Measurements from ENCODE around the gene GATC.

Gene GATC

GRCh38 chr12:120445911-120446843 lies at the start of gene GATC, which contains the start of gene TRIAP1:
Gene GATC (plus strand): TSS chr12:120446444. CDS start chr12:120446481, 37 bp downstream.
Gene TRIAP1 (minus strand): TSS chr12:120446384. CDS start chr12:120446372, 12 bp downstream.
- DNase-seq (ENCODE audit: low read depth): peak; percentile 88

DNA sequence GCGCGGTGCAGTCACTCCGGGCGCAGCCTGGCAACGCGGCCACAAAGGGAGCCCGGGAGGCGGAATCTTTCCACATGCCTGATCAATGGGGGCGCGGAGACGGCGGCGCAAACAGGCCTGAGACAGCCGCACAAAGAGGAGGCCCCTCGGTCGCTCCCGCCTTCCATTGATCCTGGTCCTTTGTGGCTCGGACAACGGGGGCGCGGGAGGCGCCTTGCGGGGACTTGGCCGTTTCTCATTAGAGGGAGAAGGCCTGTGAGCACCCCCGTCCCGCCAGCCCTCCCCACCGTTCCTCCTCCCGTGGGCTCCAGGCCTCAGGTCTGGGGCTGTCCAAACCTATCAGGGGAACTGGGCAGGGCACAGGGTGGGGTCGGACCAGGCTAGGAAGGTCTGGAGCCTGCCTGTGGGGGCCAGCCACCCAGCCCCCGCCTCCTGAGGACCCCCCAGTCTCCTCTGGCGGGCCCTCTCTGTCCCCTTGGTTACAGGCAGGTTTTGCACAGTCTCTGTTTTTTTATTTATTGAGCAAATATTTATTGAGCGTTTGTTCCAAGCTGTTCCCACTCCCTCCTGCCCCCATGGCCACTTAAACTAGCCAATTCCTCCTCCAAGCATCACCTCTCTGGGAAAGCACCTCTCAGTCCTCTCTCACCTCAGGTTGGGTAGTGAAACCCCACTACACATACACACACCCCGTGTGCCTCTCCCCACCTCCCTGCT lies 48.3 kb upstream of the GATC start:
- DNase-seq (ENCODE audit: low read depth): no peak

- DNase-seq (ENCODE audit: low read depth): no peak
Measured at GRCh38 chr12:120399531-120399930, 46.7 kb upstream of the GATC start.

- no peak for DNase-seq (ENCODE audit: low read depth)
Measured at GRCh38 chr12:120402217-120402616, 44.0 kb upstream of the GATC start.

GRCh38 chr12:120403869-120404268 lies 42.4 kb upstream of the GATC start:
- DNase-seq (ENCODE audit: low read depth): no peak

GRCh38 chr12:120404271-120404670 lies 42.0 kb upstream of the GATC start:
- DNase-seq (ENCODE audit: low read depth): no peak

GRCh38 chr12:120406069-120406468 lies 40.2 kb upstream of the GATC start:
- no peak for DNase-seq (ENCODE audit: low read depth)

GRCh38 chr12:120406553-120406952 lies 39.7 kb upstream of the GATC start:
- DNase-seq (ENCODE audit: low read depth): no peak

DNA sequence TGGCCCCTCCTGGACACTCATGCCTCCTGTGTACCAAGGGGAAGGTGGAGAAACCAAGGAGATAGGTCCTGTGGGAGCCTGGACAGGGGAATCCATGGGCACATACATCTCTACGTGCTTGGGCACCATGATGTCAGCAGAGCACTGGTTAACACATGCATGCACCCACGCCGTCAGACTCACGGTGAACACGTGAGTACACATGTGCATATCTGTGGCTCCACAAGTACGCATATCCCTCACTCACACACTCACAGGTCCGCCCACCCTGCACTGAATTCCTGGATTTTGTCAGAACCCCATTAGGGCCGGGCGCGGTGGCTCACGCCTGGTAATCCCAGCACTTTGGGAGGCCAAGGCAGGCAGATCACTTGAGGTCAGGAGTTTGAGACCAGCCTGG lies 37.5 kb upstream of the GATC start:
- no peak for DNase-seq (ENCODE audit: low read depth)

GRCh38 chr12:120412421-120412820 lies 33.8 kb upstream of the GATC start:
- DNase-seq (ENCODE audit: low read depth): no peak

DNA sequence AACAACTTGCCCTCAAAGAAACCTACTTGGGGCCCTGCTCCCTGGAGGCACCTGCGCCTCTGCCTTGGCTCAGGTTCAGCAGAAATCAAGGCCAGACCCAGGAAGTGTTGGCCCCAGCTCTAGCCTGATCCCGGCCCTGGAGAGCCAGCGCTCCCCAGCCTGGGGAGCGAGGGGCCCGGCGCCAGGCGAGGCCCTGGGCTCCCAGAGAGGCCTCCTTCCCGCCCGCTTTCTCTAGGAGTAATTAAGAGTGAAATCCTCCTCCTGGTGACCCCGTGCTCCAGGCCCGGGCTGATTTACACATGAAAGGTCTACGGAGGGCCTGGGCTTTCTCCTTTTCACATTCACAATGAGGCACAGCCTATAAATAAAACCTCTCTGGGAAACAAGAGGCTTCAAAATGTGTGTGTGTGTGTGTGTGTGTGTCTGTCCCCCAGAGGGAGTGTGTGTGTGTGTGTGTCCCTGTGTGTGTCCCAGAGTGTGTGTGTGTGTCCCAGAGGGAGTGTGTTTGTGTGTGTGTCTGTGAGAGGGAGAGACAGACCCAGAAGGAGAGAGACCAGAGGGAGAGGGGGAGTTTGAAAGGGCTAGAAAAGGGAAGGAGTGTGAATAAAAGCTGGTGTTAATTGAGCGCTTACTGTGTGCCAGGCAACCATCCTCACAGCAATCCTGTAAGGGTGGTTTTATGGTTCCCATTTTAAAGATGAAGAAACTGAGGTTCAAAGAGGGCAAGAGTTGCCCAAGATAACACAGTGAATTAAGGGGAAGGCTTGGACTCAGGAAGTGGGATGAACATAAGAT lies 32.1 kb upstream of the GATC start:
- DNase-seq (ENCODE audit: low read depth): no peak

- DNase-seq (ENCODE audit: low read depth): no peak
Measured at GRCh38 chr12:120416490-120417216, 29.6 kb upstream of the GATC start.

DNA sequence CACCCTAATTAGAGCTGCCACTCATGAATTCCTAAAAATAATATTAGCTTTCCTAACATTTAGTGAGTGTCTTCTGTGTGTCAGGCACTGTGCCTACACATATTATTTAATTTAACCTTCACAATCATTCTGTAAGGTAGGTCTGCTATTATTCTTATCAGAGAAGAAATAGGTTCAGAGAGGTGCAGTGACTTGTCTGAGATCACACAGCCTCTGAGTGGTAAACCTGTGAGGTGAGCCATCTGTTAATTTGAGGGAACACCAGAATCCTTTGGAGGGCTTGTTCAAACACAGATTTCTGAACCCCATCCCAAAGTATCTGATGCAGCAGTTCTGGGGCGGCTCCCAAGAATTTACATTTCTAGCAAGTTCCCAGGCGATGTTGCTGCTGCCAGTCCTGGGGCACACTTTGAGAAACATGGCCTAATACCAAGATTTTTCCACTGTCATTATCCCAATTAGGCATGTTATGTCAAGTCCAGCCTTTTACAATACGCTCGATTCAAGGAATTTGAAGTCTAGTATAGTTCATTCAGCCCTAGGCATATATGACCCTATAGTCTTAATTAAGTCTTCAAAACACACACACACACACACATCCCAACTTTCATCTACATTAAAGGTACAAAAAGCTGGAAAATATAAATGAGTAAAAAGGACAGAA lies 28.2 kb upstream of the GATC start:
- DNase-seq (ENCODE audit: low read depth): no peak

DNA sequence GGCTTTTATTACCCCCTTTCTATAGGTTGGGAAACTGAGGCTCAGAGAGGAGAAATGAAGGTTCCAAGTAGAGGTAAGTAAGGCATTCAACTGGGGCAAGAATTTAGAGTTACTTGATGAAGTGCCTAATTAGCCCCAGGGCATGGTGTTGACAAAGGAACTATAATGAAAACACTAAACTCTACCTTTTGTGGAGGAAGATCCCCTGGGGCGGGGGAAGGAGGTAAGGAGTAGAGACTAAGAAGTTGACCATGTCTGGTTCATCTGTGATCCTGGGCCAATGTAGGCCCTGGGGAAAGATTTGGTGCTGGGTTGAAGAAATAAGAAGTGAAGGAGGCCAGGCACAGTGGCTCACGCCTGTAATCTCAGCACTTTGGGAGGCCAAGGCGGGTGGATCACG lies 24.5 kb upstream of the GATC start:
- DNase-seq (ENCODE audit: low read depth): no peak

GRCh38 chr12:120422892-120423456 lies 23.3 kb upstream of the GATC start:
- DNase-seq (ENCODE audit: low read depth): no peak

GRCh38 chr12:120425797-120426196 lies 20.4 kb upstream of the GATC start:
- no peak for DNase-seq (ENCODE audit: low read depth)

DNA sequence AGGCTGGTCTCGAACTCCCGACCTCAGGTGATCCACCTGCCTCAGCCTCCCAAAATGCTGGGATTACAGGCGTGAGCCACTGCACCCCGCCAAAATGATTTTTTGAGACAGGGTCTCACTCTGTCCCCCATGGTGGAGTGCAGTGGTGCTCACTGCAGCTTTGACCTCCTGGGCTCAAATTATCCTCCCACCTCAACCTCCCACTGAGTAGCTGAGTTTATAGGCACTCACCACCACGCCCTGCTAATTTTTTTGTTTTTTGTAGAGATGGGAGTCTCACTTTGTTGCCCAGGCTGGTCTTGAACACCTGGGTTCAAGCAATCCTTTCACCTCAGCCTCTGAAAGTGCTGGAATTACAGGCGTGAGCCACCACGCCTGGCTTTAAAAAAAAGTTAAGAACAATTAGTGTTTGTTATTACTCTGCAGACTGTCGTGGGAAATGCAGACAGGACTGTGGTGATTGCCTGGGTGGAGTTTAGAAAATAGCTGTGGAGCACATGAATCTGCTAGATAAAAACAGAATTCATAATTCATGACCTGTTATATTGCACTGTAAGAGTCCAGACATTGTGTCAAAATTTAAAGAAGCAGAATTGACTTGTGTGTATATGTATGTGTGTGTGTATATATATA lies 17.5 kb upstream of the GATC start:
- no peak for DNase-seq (ENCODE audit: low read depth)

- DNase-seq (ENCODE audit: low read depth): no peak
Measured at GRCh38 chr12:120429368-120429767, 16.9 kb upstream of the GATC start.

DNA sequence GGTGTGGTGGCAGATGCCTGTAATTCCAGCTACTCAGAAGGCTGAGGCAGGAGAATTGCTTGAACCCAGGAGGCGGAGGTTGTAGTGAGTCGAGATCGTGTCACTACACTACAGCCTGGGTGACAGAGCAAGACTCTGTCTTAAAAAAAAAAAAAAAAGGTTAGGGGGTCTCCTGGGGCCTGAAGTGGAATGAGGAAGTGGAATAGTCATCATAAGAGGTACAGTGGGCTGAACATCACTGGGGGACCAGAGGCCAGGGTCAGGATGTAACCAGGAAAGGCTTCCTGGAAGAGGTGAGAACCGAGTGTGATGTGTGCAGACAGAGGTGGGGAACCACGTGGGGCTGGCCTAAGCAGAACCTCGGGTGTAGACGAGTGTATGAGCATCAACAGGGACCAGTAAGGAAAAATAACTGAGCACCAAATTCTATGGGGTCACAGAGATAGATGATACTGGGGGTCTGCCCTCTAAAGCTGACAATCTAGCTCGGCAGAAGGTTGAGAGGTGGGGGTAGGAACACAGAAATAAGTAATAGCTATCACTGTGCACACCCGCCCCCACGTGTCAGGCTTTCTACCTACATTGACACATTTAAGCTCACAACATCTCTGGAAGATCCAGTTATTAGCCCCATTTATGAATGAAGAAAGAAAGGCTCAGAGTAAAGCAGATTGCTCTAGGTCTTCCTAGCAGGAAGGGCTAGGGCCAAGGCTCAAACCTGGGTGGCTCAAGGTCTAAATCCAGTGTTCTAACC lies 13.3 kb upstream of the GATC start:
- DNase-seq (ENCODE audit: low read depth): no peak
